ENCODE results near the gene CFAP221.

CFAP221 gene

DNA sequence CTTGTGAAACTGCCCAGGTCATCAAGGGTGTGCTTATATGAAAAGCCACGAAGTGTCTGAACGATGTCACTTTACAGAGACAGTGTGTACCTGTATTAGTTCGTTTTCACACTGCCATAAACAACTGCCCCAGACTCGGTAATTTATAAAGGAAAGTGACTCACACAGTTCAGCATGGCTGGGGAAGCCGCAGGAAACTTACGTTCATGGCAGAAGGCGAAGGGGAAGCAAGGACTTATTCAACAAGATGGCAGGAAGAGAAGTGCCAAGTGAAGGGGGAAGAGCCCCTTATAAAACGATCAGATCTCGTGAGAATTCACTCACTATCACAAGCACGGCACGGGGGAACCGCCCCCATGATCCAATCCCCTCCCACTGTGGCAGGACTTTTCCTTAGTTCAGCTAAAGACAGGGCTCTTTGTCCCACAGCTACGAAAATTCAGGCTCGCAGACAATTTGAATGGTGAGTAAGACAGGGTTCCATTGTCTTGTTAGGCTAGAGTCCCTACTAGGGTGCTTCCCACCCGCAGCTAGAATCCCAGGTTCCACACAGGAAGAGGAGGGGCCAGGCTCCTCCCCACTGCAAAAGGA, 154.9 kb downstream of the CFAP221 start:
- DNase-seq (ENCODE audit: low read depth in 2 of 2): no peak

DNA sequence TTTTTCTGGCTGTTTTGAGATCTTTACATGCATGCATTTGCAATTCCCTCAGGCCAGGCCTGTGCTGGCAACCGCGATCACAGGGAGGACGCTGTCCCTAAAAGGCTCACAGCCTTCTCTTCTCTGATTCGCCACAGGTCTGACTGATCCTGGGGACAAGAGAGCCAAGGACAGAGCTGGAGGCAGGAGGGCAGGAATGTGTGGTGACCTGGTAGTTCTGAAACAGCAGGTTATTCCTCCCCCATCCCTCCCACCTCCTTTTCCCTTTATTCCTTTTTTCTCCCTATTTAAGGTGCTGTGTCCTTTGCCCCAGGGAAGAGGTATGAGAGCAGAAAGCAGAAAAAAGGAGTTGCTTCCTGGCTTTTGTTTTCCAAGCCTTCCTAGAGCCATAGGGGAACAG, 156.6 kb downstream of the CFAP221 start:
- DNase-seq (ENCODE audit: low read depth in 2 of 2): no peak

DNA sequence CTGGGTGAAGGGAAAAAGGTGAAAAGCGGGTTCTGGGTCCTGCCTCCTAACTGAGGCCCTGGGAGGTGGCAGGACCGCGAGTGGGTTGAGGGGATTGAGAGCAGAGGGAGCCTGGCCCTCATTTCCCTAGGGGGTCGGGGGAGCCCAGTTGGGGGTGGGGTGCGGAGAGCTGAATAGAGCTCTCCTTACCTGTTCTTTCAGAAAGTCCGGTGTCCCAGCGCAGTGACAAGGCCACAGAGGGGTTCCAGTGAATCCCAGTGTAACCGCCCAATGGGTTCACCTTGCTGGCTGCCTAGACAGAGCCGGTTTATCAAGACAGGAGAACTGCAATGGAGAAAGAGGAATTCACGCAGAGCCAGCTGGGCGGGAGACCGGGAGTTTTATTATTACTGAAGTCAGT, 157.1 kb downstream of the CFAP221 start:
- DNase-seq (ENCODE audit: low read depth in 2 of 2): no peak

DNA sequence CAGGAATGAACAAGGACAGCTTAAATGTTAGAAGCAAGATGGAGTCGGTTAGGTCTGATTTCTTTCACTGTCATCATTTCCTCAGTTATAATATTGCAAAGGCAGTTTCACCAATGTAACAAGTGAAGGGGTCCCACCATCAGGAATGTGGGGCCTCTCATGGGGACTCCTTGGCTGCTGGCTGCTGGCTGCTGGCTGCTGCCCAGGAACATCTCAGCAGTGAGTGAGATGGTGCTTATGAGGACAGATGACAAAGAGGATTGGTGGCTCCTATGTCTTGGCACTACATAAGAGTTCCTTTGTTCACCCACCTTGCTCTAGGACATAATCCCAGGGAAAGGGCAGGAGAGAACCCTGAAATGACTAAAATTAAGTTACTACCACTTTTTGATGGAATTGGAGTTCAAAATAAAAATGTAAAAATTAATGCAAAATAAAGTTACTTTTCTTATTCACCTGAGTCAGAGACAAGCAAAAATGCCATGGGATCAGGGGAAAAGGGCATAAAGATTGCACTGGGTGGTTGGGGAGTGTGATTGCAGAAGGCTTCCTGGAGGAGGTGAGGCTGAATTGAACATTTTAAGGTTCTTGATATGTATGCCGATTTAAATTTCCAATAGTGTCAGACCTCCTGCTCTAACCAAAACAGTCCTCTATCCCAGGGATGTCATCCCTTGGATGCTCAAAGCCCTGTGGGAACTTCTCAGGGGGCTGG, 158.1 kb downstream of the CFAP221 start:
- no peak for DNase-seq (ENCODE audit: low read depth in 2 of 2)

DNA sequence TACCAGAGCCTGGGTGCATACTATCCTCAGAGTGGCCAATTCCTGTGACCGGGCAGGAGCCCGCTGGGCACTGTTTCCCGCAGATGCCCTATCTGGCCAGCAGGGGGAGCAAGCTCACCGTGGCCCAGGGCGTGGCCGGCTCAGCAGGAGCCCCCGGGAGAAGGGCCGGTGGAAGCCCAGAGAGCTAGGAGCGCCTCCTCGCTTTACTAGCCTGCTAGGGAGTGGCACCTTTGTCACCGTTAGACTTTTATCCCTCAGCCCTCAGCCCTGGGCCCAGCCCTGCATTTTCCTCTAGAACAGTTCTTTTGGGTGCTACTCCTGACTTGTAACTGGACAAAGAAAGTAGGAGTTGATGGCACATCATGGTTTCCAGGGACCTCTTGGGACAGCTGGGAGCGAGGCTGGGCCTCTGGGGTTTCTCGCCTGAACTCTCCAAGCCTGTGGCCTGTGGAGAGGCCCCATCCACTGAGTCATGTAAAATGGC, 158.7 kb downstream of the CFAP221 start:
- DNase-seq (ENCODE audit: low read depth in 2 of 2): peak; percentile 53 to 56

DNA sequence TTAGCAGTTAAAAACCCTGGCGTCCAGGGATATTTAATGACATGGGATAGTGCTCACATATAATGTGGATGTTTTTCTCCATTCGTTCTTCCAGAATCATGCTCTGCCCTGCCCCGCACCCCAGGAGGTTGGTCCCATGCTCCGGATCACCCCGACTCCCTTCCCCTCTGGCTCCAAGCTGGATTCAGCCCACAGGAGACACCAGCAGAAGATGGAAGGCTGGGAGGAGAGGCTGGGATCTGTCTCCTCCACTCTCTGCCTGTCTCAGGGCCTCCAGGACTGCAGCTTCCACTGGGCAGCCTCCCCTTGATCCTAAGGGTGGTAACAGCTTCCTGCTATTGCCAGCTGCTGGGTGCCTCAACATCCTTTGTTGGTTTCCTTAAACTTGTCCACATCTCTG, 159.3 kb downstream of the CFAP221 start:
- DNase-seq (ENCODE audit: low read depth in 2 of 2): no peak

DNA sequence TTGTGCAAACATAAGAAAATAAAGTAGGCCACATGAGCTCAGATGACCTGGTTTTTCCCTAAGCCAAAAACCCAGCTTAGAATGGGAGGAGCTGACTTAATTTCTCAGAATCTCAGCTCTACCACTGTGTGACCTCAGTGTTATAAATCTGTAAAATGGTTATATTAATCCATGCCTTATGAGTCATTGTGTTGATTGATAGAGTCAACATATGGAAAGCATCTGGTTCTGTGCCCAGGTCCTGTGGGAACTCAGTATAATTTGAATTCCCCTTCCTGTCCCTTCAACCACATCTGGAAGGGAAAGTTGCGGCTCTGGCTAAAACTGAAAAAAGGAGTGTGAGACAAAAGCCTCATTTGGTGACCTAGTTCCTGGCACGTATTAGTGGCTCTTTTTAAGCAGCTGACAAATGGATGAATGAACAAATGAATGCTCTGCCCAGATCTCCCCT, 160.4 kb downstream of the CFAP221 start:
- DNase-seq (ENCODE audit: low read depth in 2 of 2): no peak

DNA sequence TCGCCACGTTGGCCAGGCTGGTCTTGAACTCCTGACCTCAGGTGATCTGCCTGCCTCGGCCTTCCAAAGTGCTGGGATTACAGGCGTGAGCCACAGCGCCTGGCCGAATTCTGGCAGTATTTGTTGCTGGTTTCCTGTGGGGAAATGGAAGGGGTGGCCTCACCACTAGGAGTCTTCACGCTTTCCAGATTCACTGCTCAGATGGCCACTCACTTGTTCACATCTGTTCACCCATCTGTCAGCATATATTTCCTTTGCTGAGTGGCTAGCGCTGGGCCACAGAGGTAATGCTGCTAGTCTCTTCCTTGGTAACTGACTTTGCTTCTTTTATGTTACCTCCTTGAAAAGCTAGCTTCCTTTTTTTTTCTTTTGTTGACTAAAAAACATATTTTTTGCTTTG, 162.0 kb downstream of the CFAP221 start:
- no peak for DNase-seq (ENCODE audit: low read depth in 2 of 2)
